IMR-90 (cell line): ENCODE results near the gene PSMG4. TPM values are rescaled to one million over a fixed set of nuclear protein-coding genes. Genes with fewer than 3 reads are reported as not detected.

Source experiments
- ATAC-seq: fragments of 200-7000 bp; cut with Tn5 transposase; 2 replicates; pipeline ENCODE4 v1.9.1; 2020; ENCODE audit warnings: low read depth, mild to moderate bottlenecking, moderate library complexity
- BruUV-seq: library from RNA; stranded (reverse); fragments of 400-500 nt; replicated peaks from 2 replicates; lab custom pipeline; 2021; lab: Mats Ljungman, UMichigan
- CTCF ChIA-PET: fragments of 300-600 bp; formaldehyde crosslinking; extraction: SDS; loops from one replicate; lab custom pipeline; 2021; ENCODE audit warnings: antibody characterized with exemption; lab: Yijun Ruan, JAX
- POLR2A ChIA-PET: fragments of 300-600 bp; sonication (Branson Sonifier 250); formaldehyde crosslinking; loops from one replicate; lab custom pipeline; 2022; ENCODE audit warnings: antibody characterized with exemption; ENCODE audit not compliant: unreplicated experiment; lab: Charles Lee
- DNase-seq: peaks from one replicate; pipeline ENCODE4 v3.0.0; 2013
- H2AFZ ChIP-seq: replicated peaks from 2 replicates; pipeline ENCODE3; 2013; ENCODE audit warnings: low read length, mild to moderate bottlenecking; ENCODE audit not compliant: poor library complexity
- H2AK5ac ChIP-seq: 2 replicates; pipeline ENCODE4 v1.6.1; 2013; ENCODE audit warnings: low read depth, low read length, inconsistent platforms
- H2AK9ac ChIP-seq: replicated peaks from 2 replicates; pipeline ENCODE3; 2013; ENCODE audit warnings: mild to moderate bottlenecking, low read depth, low read length, moderate library complexity; ENCODE audit not compliant: poor library complexity
- H2BK120ac ChIP-seq: 2 replicates; pipeline ENCODE4 v1.6.1; 2013; ENCODE audit warnings: low read depth, low read length, inconsistent platforms
- H2BK15ac ChIP-seq: 3 replicates; pipeline ENCODE4 v1.6.1; 2013; ENCODE audit warnings: low read depth, low read length, inconsistent platforms
- H2BK20ac ChIP-seq: 2 replicates; pipeline ENCODE4 v1.6.1; 2013; ENCODE audit warnings: low read depth, mild to moderate bottlenecking, inconsistent platforms, low read length, moderate library complexity
- H2BK5ac ChIP-seq: 2 replicates; pipeline ENCODE4 v1.6.1; 2013; ENCODE audit warnings: mild to moderate bottlenecking, low read depth, low read length, inconsistent platforms; ENCODE audit not compliant: poor library complexity, severe bottlenecking
- H3K14ac ChIP-seq: replicated peaks from 2 replicates; pipeline ENCODE4 v1.6.1; 2013; ENCODE audit warnings: low read depth, low read length, inconsistent platforms
- H3K18ac ChIP-seq: 2 replicates; pipeline ENCODE4 v1.6.1; 2013; ENCODE audit warnings: low read depth, low read length, control low read depth
- H3K23ac ChIP-seq: 2 replicates; pipeline ENCODE4 v1.6.1; 2013; ENCODE audit warnings: low read depth, low read length, inconsistent platforms
- H3K27ac ChIP-seq: 2 replicates; pipeline ENCODE4 v1.5.1; 2013; ENCODE audit warnings: mild to moderate bottlenecking, control low read depth, low read length; ENCODE audit not compliant: insufficient read depth
- H3K27me3 ChIP-seq: 2 replicates; pipeline ENCODE4 v1.6.1; 2013; ENCODE audit warnings: low read length; ENCODE audit not compliant: control insufficient read depth, insufficient read depth
- H3K36me3 ChIP-seq: 2 replicates; pipeline ENCODE4 v1.6.1; 2013; ENCODE audit warnings: low read length, mixed read lengths; ENCODE audit not compliant: control insufficient read depth, insufficient read depth
- H3K4ac ChIP-seq: 2 replicates; pipeline ENCODE4 v1.6.1; 2013; ENCODE audit warnings: low read depth, low read length, inconsistent platforms
- H3K4me1 ChIP-seq: 2 replicates; pipeline ENCODE4 v1.6.1; 2013; ENCODE audit warnings: low read length, mixed read lengths; ENCODE audit not compliant: control insufficient read depth, insufficient read depth
- H3K4me2 ChIP-seq: 2 replicates; pipeline ENCODE4 v1.6.1; 2013; ENCODE audit warnings: low read depth, mild to moderate bottlenecking, control low read depth, low read length, moderate library complexity
- H3K4me3 ChIP-seq: 2 replicates; pipeline ENCODE4 v1.5.1; 2013; ENCODE audit warnings: low read depth, mild to moderate bottlenecking, control low read depth, low read length, moderate library complexity; ENCODE audit not compliant: insufficient read depth
- H3K56ac ChIP-seq: 2 replicates; pipeline ENCODE4 v1.6.1; 2013; ENCODE audit warnings: low read length, inconsistent platforms; ENCODE audit not compliant: insufficient read depth; ENCODE audit errors: extremely low read depth
- H3K79me1 ChIP-seq, 2 experiments: 2 replicates each; pipeline ENCODE4 v1.6.1; 2013; ENCODE audit warnings: low read length in 2 of 2, inconsistent platforms in 1 of 2, low read depth in 1 of 2
- H3K9ac ChIP-seq: 2 replicates; pipeline ENCODE4 v1.6.1; 2013; ENCODE audit warnings: low read depth, low read length, control low read depth
- H3K9me1 ChIP-seq: 2 replicates; pipeline ENCODE4 v1.6.1; 2013; ENCODE audit warnings: low read length, inconsistent platforms; ENCODE audit not compliant: insufficient read depth
- H3K9me3 ChIP-seq: 2 replicates; pipeline ENCODE4 v1.6.1; 2013; ENCODE audit warnings: low read length; ENCODE audit not compliant: control insufficient read depth, insufficient read depth
- H4K20me1 ChIP-seq: 2 replicates; pipeline ENCODE4 v1.6.1; 2013; ENCODE audit warnings: low read length, inconsistent platforms; ENCODE audit not compliant: insufficient read depth
- H4K5ac ChIP-seq: 2 replicates; pipeline ENCODE4 v1.6.1; 2013; ENCODE audit warnings: mild to moderate bottlenecking, low read depth, low read length, control low read depth
- H4K8ac ChIP-seq, 2 experiments: 2 replicates each; pipeline ENCODE4 v1.6.1; 2013; ENCODE audit warnings: low read depth in 2 of 2, low read length in 2 of 2, control low read depth in 1 of 2, inconsistent platforms in 1 of 2
- H4K91ac ChIP-seq: 2 replicates; pipeline ENCODE4 v1.6.1; 2013; ENCODE audit warnings: low read depth, low read length, inconsistent platforms; ENCODE audit not compliant: insufficient read depth
- CEBPB ChIP-seq: IDR thresholded peaks from 2 replicates; pipeline ENCODE4 v1.6.1; 2012; ENCODE audit warnings: low read depth, low read length, improper control_type of control experiment
- MXI1 ChIP-seq: IDR thresholded peaks from 2 replicates; pipeline ENCODE4 v1.6.1; 2012; ENCODE audit warnings: low read depth, mild to moderate bottlenecking, low read length, moderate library complexity, borderline replicate concordance
- USF2 ChIP-seq: fragments of 150-350 bp; IDR thresholded peaks from 2 replicates; pipeline ENCODE4 v1.6.1; 2017; ENCODE audit warnings: mild to moderate bottlenecking, antibody characterized with exemption, low read length, low read depth
- WGBS, 2 experiments: methylation state at CpG; one replicate each; pipeline versions ENCODE4 v1.1.5 to v1.1.7; 2013; ENCODE audit warnings: missing lambda C conversion rate in 2 of 2; ENCODE audit not compliant: insufficient read length in 1 of 2; ENCODE audit errors: extremely low coverage in 2 of 2; 5-methylcytosine and 5-hydroxymethylcytosine counted together
- dilution Hi-C: fragments of 300-500 bp; cut with HindIII; formaldehyde crosslinking; loops from one replicate; pipeline ENCODE4 v1.14.3; 2018; ENCODE audit warnings: low sequenced_read_pairs; ENCODE audit not compliant: unreplicated experiment
- in situ Hi-C: fragments of 300-500 bp; cut with MboI; formaldehyde crosslinking; loops from 3 replicates; pipeline ENCODE4 v1.14.3; 2019; ENCODE audit warnings: low sequenced_read_pairs, inconsistent platforms, mixed read lengths
- intact Hi-C: fragments of 100-400 bp; cut with micrococcal nuclease; formaldehyde crosslinking; loops from 2 replicates; pipeline ENCODE4 v1.10.0; 2022
- polyA plus RNA-seq, 3 experiments: library from polyadenylated mRNA; depleted of rRNA; stranded (reverse); fragments of >200 nt; gene quantifications; 2 replicates each; pipeline ENCODE4 v1.2.3, GENCODE V29; 2012; ENCODE audit warnings: low replicate concordance in 1 of 3
- total RNA-seq: library from RNA; depleted of rRNA; stranded (reverse); fragments of >200 nt; gene quantifications from 2 replicates; pipeline ENCODE4 v1.2.3, GENCODE V29; 2012

The PSMG4 gene
- total and polyA plus RNA-seq, 2 of the 4 experiments (the other 2 are of a cell fraction): 5.6 to 13.4 TPM

GRCh38 chr6:3297909-3298308 is 39.2 kb downstream of the PSMG4 start:
- no peak overlapping the region for H2BK20ac ChIP-seq
- no peak for ATAC-seq
- no peak overlapping the region for H2AFZ ChIP-seq
- no peak overlapping the region for H4K91ac ChIP-seq
- no peaks in the 10 kb centered on the region for H3K36me3 ChIP-seq
- in situ Hi-C loops (no loop called here), intact Hi-C loops (no loop called here), dilution Hi-C loops (no loop called here)
- H3K27me3 ChIP-seq: peaks cover 18% of the 10 kb centered on the region
- no peak overlapping the region for H2BK120ac ChIP-seq
- H3K4me2 ChIP-seq: no peak overlapping the region
- no peak for DNase-seq
- no peak overlapping the region for H3K27ac ChIP-seq
- H4K5ac ChIP-seq: no peak overlapping the region
- H3K9me3 ChIP-seq: peaks cover 3% of the 10 kb centered on the region
- no peak overlapping the region for H3K14ac ChIP-seq
- ChIA-PET POLR2A (no interaction called here), CTCF (no interaction called here)
- no peak overlapping the region for H3K56ac ChIP-seq
- no peaks in the 10 kb centered on the region for H3K9me1 ChIP-seq
- no peak overlapping the region for H3K9ac ChIP-seq
- no peak overlapping the region for H3K18ac ChIP-seq
- no peak overlapping the region for H3K4ac ChIP-seq
- no peaks in the 10 kb centered on the region for H3K4me1 ChIP-seq
- H2AK5ac ChIP-seq: no peak overlapping the region
- no peak overlapping the region for H3K4me3 ChIP-seq
- no TSS peak for BruUV-seq
- TF ChIP-seq USF2: no peak
- TF ChIP-seq CEBPB: no peak
- TF ChIP-seq MXI1: no peak
- H4K8ac ChIP-seq: no peak overlapping the region
- no peak overlapping the region for H3K23ac ChIP-seq
- no peaks in the 10 kb centered on the region for H3K79me1 ChIP-seq
- no peak overlapping the region for H2AK9ac ChIP-seq
- no peaks in the 10 kb centered on the region for H4K20me1 ChIP-seq
- no peak overlapping the region for H2BK15ac ChIP-seq
- 100% methylated on average over 2 of the region's 11 CpGs; no CpG with 5 or more reads in 1 of the 2 experiments for WGBS, 2 experiments
- H2BK5ac ChIP-seq: no peak overlapping the region
